HG03457 (cell line): ENCODE data around the gene FBXW8.

Experiments
- ATAC-seq: cut with Tn5 transposase; IDR thresholded peaks from one replicate; pipeline ENCODE4 v1.9.1; 2021; ENCODE audit warnings: moderate number of reproducible peaks; ENCODE audit not compliant: unreplicated experiment

Gene FBXW8

DNA sequence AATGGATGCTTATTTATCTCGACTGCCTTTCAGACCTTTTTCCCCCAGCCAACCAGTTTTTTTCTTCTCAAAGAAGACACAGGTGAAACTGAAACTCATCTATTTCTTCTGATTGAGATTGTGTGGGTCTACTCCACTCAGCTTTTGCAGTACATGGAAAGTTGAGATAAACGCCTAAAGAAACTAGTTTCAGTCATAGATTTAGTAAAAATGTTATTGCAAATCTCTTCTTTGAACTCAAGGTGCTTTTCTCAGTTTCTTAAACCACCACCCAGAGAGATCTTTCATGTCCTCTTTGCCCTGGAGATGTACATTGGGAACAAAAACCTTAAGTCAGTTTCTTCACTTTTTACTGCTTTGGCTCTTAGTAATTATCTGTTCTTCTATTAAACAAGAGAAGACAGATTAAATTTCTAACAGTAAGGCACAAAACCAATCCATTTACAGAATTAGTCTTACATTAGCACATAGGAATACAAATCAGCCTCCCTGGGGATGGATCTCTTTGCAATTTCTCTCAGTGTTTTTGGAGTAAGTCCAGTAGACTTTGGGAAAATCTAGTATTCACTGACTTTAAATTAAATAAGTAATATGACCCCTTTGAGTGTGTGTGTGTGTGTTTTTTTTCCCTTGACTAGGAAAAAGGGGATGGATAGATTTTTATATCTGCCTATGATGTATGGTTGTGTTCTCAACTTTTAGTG is 11.6 kb downstream of the FBXW8 start:
- no peak for ATAC-seq

DNA sequence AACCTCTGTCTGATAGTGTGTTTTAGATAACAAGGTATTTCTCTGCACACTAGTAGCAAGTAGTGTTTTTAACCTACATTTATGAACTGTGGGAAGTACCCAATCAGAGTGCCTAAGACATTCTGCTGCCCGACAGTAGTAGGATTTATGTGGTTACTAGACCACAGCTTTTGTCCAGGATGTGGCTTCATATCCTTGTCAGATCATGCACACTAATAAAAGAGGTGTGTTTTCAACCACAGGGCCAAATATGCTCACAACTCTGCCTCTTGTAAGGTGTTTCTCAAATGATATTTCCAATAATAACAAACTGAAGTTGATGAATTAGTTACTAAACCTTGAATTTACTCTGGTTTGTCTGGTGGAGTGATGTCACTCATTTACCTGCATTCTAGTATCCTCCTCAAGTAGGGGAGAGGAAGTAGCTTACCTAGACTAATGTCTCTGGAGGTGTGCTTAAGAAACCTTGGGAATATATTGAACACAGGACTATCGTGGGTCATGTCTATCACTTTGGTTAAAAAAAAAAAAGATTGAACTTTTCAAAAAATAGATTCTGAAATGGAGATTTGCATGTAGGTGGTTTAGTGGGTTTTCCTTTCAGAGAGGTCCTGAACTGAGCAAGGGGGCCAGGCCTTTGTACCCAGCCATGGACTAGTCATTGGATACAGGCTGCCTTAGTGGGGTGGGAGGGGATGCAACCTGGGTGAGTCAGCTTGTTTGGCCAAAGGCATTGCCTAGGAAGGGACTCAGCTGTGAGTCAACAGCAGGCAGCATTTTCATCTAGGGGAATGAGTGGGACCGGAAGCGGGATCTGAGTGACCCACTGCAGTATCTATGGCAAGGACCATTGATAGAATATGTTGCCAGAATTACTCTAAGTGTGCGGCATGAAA is 14.1 kb downstream of the FBXW8 start:
- ATAC-seq = peak; percentile 84

DNA sequence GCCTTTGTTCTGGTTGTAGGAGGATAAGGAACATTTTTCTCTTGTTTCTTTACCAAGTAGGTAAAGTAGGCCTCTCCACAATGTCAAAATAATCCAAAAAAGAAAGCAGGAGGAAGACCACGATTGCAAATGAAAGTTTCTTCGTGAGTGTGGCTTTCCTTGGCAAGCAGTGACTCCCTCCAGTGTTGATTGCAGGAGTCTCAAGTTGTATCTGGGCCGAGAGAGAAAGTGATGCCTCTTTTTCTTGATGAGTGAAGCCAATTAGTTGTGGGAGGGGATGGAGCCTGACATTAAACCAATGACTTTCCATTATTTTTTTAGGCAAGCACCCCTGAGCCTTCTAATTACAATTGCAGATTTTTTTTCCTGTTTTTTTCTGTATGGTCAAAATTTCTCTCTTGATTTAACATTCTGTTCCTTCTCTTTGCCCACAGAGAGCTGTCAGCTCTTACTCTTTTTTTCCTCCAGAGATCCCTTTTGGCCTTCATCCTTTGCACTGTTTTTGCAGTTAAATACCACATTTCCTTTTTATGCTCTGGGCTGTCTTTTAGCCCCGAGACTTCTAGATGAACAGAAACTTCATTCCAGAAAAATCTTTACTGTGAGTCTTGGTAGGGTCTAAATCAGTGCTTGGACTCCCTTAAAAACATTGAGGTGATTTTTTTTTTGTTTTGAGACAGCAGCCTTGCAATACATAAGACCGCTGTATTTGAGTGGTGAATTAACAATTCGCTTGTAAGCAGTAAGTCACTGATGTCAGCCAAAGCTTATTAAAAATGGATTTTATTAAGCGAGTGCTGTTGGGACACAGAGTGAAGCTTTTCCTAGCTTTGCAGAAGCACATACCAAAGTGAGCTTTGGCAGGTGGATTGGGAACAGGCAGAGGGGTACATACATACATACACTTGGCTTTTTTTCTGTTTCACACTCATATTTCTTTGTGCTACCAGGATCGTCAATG is 15.8 kb downstream of the FBXW8 start:
- no peak for ATAC-seq

DNA sequence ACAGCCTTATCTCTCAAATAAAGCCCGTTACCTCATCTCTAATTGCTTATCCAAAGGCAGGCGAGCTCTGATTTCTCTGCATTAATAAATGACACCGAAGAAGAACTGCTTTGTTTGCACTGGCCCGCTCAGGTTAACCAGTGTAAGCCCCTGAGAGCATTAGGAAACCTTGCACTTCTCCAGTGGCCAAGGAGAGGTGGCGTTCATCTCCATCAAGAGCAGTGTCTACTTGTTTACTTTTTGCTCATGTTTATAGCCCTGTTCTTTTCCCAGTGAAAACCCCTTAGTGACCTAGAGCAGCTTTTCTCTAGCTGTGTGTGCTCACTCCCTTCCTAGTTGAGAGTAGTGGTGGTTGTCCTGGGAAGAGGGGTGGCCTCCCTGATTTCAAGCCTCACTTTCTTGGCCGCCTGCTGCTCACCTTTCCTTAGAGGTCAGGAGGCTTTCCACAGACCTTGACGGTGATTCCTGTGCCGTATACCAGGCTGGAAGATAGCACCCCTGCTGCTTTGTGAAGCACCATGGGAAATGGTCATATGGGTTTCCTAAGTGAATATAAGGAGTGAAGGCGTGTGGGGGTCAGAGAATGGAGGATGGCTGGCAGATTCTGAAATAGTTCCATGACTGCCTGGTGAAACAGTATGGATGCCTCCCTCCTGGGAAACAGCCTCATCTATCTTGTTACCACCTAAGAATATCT is 16.6 kb downstream of the FBXW8 start:
- no peak for ATAC-seq

DNA sequence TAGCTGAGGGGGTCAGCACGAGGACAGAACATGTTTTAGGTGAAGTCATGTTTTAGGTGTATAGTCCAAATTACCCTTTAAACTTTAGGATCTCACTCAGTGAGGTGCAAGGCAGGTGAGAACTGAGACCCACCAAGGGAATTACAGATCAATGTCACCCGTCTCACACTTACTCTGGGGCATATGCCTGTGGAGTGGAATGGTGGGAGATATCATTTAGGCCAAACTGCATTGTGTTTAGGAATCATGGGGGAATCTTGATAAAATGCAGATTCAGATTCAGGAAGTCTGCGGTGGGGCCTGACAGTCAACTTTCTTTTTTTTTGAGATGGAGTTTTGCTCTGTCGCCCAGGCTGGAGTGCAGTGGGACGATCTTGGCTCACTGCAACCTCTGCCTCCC is 17.8 kb downstream of the FBXW8 start:
- ATAC-seq = no peak

DNA sequence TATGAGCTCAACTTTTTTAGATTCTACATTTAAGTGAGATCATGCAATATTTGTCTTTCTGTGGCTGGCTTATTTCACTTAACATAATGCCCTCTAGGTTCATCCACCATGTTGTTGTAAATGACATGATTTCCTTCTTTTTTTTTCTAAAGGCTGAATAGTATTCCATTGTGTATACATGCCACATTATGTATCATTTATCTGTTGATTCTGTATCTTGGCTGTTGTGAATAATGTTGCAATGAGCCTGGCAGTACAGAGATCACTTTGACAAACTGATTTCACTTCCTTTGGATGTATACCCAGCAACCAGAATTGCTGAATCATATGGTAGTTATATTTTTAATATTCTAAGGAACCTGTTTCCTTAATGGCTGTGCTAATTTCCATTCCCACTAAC is 19.1 kb downstream of the FBXW8 start:
- ATAC-seq = no peak

DNA sequence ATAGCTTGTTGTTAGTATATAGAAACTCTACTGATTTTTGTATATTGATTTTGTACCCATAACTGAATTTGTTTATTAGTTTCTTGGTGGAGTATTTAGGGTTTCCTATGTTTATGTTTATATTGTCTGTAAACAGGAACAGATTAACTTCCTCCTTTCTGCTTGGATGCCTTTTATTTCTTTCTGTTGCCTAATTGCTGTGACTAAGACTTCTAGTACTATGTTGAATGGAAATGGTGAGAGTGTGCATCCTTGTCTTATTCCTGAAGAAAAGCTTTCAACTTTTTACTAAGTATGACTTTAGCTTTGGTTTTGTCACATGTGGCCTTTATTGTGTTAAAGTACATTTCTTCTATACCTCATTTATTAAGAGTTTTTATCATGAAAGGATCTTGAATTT is 20.9 kb downstream of the FBXW8 start:
- ATAC-seq = no peak

DNA sequence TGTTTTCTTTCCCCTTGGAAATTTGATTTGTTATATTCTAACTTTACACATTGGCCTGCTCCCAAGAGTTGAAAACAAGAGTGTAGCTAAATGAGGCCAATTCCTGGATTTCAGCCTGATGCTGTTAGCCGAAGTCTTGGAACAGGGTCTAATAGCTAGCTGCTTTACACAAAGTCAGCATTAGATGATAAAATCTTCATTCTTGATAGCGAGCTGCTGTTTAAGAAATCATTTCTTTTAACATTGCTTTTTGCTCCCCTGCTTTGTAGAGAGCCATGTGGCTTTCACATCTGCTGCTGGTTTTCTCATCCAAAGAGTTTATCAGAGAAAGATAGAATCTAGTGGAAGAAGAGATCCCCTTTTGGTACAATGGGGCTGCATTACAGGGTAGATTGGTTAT is 22.3 kb downstream of the FBXW8 start:
- no peak for ATAC-seq

DNA sequence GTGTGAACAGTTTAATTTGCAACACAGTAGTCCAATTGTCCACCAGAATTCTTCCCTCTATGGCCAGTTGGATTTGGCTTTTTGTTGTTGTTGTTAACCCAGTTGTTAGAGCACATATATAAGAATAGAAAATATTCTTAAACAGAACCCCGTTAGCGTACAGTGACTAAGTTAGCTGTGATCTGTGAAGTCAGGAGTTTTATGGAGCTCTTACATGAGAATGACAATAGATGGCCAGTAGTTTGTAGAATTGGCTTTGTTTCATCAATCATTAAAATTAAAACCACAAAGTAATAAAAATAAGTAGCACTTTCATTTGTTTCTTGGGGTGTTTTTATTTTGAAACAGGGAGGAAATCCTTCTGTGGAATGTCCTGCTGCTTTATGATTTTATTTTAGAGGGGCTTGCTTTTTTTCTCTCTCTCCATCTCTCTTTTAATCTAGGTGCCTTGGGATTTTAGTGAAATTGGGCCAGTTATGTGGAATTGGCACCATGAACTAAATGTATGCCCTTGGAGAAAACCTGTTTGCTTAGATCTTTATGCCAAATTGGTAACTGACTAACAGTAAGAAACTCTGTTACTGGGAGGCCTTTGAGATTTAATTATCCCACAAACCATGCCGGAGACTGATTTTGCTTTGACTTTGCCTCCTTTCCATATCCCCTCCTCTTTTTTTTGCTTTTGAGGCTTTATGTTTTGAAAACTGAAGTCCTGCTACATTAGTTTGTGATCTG is 22.9 kb downstream of the FBXW8 start:
- ATAC-seq = no peak

DNA sequence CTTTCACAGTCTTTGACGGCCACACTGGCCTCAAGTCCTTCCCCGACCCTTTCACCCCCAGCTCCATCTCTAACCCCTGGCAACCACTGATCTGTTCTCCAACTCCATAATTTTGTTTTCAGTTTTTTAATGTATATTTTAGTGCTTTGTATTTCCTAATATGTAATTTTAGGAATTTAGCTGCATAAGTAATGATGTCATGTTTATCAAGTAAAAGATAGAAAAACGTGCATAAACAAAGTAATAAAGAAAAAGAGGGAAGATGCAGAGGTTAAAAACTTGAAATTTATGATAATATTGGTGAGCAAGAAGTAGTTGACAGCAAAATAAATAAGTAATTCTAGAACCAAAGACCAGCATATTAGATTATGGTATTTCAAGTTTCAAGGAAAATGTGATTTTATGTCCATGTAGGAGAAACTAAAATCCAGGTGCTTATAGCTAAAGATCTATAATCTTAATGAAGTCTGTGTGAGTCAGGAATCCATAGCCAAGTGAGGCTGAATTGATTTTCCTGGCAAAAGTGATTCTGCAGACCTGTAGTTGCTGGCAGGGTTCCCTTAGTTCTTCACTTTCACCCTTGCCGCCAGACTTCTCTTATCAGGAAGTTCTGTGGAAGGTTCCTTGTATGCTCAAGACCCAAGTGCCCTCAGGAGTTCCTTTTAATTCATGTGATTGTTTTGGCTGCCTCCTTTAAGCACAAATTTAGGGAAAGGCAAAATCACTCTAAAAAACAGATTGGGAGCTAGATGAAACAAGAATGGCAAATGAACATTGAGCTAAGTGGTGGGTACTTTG is 24.4 kb downstream of the FBXW8 start:
- no peak for ATAC-seq

DNA sequence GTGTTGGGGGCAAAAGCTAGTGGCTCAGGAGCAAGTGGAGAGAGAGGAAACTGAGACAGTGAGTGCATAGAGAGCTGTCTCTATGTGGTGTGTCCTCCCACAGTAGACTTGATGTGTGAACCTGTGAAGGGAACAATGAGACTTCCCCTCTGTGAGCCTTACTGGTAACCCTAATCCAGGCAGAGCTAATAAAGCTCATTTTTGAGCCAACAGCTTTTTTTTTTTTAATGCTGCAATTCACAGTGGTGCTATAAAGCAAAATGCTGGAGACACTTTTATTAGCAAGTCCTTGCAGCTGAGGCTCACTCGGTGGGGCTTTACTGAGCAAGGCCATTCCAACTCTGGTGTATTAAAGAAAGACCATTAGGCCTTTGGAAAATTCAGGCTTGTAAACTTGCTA is 26.9 kb downstream of the FBXW8 start:
- no peak for ATAC-seq

DNA sequence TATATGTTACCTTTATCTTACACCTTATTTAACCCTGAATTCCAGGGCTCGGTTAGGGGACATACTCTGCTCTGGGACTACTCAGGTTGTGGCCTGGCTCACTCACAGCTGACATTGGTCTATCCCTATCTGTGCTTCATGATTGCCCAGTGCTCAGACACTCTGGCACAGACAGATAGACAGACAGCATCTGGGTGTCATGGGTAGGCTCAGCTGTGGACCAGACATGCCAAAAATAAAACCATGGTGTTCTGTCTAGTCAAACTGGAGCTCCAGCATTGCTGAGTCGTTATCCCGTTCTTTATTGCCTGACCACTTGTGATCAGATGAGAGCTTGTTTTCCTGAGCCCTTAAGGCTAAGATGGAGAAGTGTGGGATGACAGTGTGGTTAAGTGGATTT is 29.0 kb downstream of the FBXW8 start:
- no peak for ATAC-seq

DNA sequence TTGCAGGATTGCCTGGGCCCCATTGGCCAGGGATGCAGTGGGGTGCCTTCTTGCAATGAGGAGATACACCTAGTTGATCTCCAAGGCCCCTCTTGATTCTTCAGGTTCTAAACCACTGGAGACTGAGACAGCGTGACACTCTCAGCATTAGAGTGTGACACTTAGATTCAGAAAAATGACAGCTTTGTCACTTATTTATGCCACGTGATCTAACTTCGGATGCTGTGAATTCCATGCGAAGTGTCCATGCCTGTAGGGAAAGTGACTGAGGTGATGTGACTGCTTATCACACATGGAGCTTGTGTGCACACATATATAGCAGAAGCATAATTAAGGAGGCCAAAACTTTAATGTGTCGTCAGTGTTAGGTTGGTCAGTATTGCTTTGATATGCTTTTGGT is 30.4 kb downstream of the FBXW8 start:
- no peak for ATAC-seq

DNA sequence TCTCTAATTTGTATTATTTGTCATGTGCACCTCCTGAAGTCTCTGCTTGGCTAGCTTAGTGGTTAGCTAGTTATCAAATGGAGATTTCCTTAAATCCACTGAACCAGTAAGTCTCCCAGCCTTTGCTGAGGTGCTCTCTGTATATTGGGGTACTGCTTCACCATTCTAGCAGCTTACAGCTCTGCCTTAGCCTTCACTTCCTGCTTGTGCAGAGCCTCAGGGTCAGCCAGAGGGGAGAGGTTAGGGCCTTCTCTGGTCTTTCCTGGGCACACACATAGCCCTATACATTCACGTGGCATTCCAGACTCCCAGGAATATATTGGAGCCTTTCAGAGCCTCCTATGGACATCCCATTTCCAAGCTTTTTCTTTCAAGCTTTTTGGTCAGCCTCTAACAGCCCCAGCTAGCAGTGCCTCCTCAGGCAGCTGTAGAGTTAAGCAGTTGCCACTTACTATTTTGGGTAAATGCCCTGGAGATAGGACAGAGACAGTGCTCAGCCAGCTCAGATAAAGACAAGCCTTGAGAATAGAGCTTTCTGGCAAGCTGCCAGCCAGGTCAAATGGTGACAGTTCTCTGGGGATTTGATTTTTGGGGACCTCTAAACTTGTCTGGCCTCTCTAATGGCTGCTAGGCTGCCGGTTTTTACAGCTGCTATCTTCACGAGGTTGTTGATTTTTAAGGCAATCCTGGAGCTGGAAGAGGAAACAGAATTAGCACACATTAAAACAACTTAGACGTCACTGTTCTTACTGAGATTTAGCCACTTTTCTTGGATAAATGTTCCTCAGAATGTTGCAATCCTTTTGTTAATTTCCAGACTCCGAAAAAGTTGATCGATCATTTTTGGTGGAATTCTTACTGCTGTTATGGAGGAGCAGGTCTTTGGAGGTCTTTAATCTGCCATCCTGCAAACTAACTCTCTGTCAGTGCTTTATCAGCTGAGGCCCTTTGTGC is 32.9 kb downstream of the FBXW8 start:
- no peak for ATAC-seq

DNA sequence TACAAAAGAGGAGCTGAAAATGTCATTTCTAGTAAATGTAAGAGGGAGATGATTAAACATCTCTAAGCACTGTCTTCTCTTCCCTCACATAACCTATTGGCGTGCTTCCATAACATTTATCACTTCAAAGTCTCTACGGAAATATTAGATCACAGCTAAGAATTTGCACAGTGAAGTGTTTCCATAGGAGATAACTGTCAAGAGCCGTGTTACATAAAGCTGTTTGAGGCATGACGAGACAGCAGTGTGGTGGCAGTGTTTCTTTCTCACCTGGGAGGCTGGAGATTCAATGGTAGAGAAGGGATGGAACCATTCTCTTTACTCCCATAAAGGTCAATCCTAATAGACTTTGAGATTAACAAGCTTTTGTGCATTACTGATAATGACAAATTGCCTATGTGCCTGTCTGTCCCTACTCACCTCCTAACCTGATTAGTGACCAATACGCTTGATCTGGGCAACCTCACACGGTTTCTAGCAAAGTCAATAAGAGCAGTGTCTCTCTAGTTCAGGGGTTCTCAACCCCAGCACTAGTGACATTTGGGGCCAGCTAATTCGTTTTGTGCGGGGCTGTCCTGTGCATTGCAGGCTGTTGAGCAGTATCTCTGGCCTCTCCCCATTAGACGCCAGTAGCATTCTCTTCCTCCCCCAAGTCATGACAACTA is 35.3 kb downstream of the FBXW8 start:
- no peak for ATAC-seq

DNA sequence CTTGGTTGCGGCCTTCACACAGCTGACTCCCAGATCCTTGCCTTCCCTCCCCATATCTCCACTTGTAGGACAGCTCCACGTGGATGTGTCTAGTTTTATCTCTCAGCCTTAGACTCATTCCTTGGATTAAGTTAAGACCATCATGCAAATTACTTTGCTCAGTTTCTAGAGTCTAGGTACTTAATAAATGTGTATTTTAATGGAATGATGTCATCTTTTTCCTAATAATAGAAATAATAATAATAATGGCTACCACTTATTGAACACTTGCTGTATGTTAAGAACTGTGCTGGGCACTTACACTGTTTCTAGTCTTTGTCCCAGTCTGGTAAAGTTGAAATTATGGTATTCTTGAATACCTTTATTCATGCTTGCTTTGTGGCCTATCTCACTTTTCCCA is 37.5 kb downstream of the FBXW8 start:
- ATAC-seq = no peak

DNA sequence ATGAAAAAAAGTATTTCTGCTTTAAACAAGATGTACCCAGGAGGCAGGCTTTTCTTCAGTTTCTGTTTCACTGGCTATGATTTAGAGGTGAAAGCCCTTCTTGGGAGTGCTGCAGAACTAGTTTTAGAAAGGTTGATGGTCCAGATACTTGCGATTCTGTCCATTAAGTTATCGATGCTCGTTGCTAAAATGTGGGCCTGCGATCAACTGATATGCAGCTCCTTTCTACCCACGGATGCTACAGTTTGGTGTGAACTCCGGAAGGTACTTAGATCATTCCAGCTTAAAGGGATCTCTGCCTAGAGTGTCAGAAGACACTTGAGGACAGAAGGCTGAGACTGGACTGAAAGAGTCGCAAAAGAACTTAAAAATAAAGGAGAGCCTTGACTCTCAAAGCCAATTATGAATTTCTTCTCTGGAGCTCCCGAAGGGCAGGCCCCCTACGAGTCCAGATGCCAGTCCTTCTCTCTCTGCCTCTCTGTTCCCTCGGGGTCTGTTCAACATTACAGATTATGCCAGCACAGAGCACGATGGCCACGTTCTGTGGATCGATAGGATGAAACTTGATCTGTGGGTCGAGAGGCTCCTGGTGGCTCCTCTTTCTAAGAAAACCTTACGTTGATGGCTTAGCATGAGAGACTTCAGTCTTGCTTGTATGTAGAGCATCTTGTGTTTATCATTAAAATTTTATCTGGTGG is 40.0 kb downstream of the FBXW8 start:
- ATAC-seq = no peak
